CD4-positive, alpha-beta T cell treated with Interleukin-6 at 100 ng/mL for 8 hours (primary cell): ENCODE data around the gene LRRC34.

ENCODE experiments used
- DNase-seq: peaks from one replicate; pipeline ENCODE4 v3.0.0-alpha.2; 2020; ENCODE audit warnings: mixed read lengths, low spot score

The LRRC34 gene

GRCh38 chr3:169764882-169765612 is 47.7 kb downstream of the LRRC34 start, which contains the start of gene TERC:
TERC (minus strand) TSS chr3:169765060.
- peak; percentile 95 for DNase-seq

GRCh38 chr3:169764312-169764881 is 48.3 kb downstream of the LRRC34 start:
- DNase-seq, result peak; percentile 59

GRCh38 chr3:169760479-169760878 is 52.2 kb downstream of the LRRC34 start:
- no peak for DNase-seq

- DNase-seq, result peak; percentile 46
Observed at GRCh38 chr3:169759256-169759655, 53.4 kb downstream of the LRRC34 start.

- DNase-seq, result no peak
Observed at GRCh38 chr3:169758359-169758994, 54.2 kb downstream of the LRRC34 start.

GRCh38 chr3:169755488-169755887 is 57.2 kb downstream of the LRRC34 start:
- DNase-seq, result no peak

GRCh38 chr3:169754711-169755110 is 58.0 kb downstream of the LRRC34 start:
- DNase-seq, result no peak

GRCh38 chr3:169751875-169752274 is 60.8 kb downstream of the LRRC34 start:
- no peak for DNase-seq

GRCh38 chr3:169750665-169751064 is 62.0 kb downstream of the LRRC34 start:
- no peak for DNase-seq

GRCh38 chr3:169748670-169749069 is 64.0 kb downstream of the LRRC34 start:
- DNase-seq, result no peak

GRCh38 chr3:169746924-169747323 is 65.8 kb downstream of the LRRC34 start:
- DNase-seq, result no peak

- no peak for DNase-seq
Observed at GRCh38 chr3:169744366-169745054, 68.2 kb downstream of the LRRC34 start.
